VCaP (cell line): ENCODE measurements around the gene CAPS.

Source experiments
- H3K27ac ChIP-seq: fragments of 450-650 bp; 2 replicates; pipeline ENCODE4 v1.5.1; 2017
- CTCF ChIP-seq: fragments of 450-650 bp; conservative IDR thresholded peaks from 2 replicates; pipeline ENCODE4 v1.5.1; 2017; ENCODE audit warnings: mild to moderate bottlenecking, moderate library complexity

The CAPS gene

GRCh38 chr19:5956323-5956722 lies 42.3 kb downstream of the CAPS start:
- TF ChIP-seq CTCF: no peak
- no peak overlapping the region for H3K27ac ChIP-seq

GRCh38 chr19:5956728-5957127 lies 42.7 kb downstream of the CAPS start:
- TF ChIP-seq CTCF: no peak
- H3K27ac ChIP-seq: peak overlapping the region; percentile 8; the same call in 1 of the 2 replicates

- TF ChIP-seq CTCF: no peak
- H3K27ac ChIP-seq: peak overlapping the region; percentile 8; the same call in 1 of the 2 replicates
Observed at GRCh38 chr19:5957170-5957569, 43.1 kb downstream of the CAPS start.

GRCh38 chr19:5958074-5958850 lies 44.2 kb downstream of the CAPS start:
- no peak for TF ChIP-seq CTCF
- no peak overlapping the region; the same call in 1 of the 2 replicates for H3K27ac ChIP-seq

- no peak for TF ChIP-seq CTCF
- no peak overlapping the region; the same call in 1 of the 2 replicates for H3K27ac ChIP-seq
Observed at GRCh38 chr19:5958851-5959122, 44.7 kb downstream of the CAPS start.

- peak overlapping the region; percentile 87; the same call in 1 of the 2 replicates for H3K27ac ChIP-seq
- TF ChIP-seq CTCF: no peak
Observed at GRCh38 chr19:5959260-5960004, 45.4 kb downstream of the CAPS start.
